Panc1 (cell line): ENCODE results near the gene HIGD1A. TPM values are rescaled to one million over a fixed set of nuclear protein-coding genes. Genes with fewer than 3 reads are reported as not detected.

ENCODE experiments used
- ATAC-seq: fragments of 200-7000 bp; cut with Tn5 transposase; 2 replicates; pipeline ENCODE4 v1.9.1; 2020; ENCODE audit warnings: mild to moderate bottlenecking, moderate library complexity
- BruUV-seq: library from RNA; stranded (reverse); fragments of 400-500 nt; replicated peaks from 2 replicates; lab custom pipeline; 2021; lab: Mats Ljungman, UMichigan
- CTCF ChIA-PET: fragments of 300-600 bp; sonication (Branson Sonifier 250); formaldehyde crosslinking; loops from one replicate; lab custom pipeline; 2022; ENCODE audit warnings: antibody characterized with exemption; lab: Charles Lee
- POLR2A ChIA-PET: fragments of 300-600 bp; sonication (Branson Sonifier 250); formaldehyde crosslinking; loops from one replicate; lab custom pipeline; 2022; ENCODE audit warnings: antibody characterized with exemption; lab: Charles Lee
- DNase-seq: peaks from one replicate; pipeline ENCODE4 v3.0.0-alpha.2; 2010; ENCODE audit warnings: low read depth, low spot score
- H3K27ac ChIP-seq: 2 replicates; pipeline ENCODE4 v1.5.1; 2011; ENCODE audit warnings: mild to moderate bottlenecking, low read length, inconsistent platforms
- H3K27me3 ChIP-seq: fragments of 200-500 bp; sonication (Bioruptor generic); 2 replicates; pipeline ENCODE4 v1.6.0; 2014; ENCODE audit warnings: low read length, inconsistent platforms; ENCODE audit not compliant: control insufficient read depth, insufficient read depth
- H3K36me3 ChIP-seq: fragments of 200-500 bp; sonication (Bioruptor generic); 2 replicates; pipeline ENCODE4 v1.5.1; 2014; ENCODE audit warnings: inconsistent platforms, mild to moderate bottlenecking, low read length, moderate library complexity; ENCODE audit not compliant: control insufficient read depth, insufficient read depth
- H3K4me1 ChIP-seq: 2 replicates; pipeline ENCODE4 v1.5.1; 2011; ENCODE audit warnings: inconsistent platforms, mild to moderate bottlenecking, low read length, moderate library complexity; ENCODE audit not compliant: control insufficient read depth, insufficient read depth
- H3K4me3 ChIP-seq, 2 experiments: 2 replicates each; pipeline ENCODE4 v1.5.1; 2011 to 2012; ENCODE audit warnings: low read depth in 2 of 2, low read length in 2 of 2, mild to moderate bottlenecking in 2 of 2, inconsistent platforms in 1 of 2, moderate library complexity in 1 of 2
- H3K9me3 ChIP-seq: fragments of 200-500 bp; sonication (Bioruptor generic); 2 replicates; pipeline ENCODE4 v1.5.1; 2014; ENCODE audit warnings: low read depth, mild to moderate bottlenecking, inconsistent platforms, low read length, moderate library complexity; ENCODE audit not compliant: control insufficient read depth, insufficient read depth
- POLR2AphosphoS5 ChIP-seq: IDR thresholded peaks from 2 replicates; pipeline ENCODE4 v1.6.1; 2012; ENCODE audit warnings: mild to moderate bottlenecking, low read depth, low read length, moderate library complexity
- REST ChIP-seq, 2 experiments: IDR thresholded peaks; 2 replicates each; pipeline ENCODE4 v1.6.1; 2011 to 2012; ENCODE audit warnings: low read depth in 2 of 2, control low read depth in 1 of 2, low read length in 1 of 2, mild to moderate bottlenecking in 1 of 2, moderate library complexity in 1 of 2; ENCODE audit not compliant: insufficient read depth in 1 of 2
- SIN3A ChIP-seq: IDR thresholded peaks from 2 replicates; pipeline ENCODE4 v1.6.1; 2012; ENCODE audit warnings: low read depth, mild to moderate bottlenecking, low read length, moderate library complexity, borderline replicate concordance; ENCODE audit not compliant: insufficient read depth
- TCF7L2 ChIP-seq: IDR thresholded peaks from 2 replicates; pipeline ENCODE4 v1.6.1; 2011; ENCODE audit warnings: mild to moderate bottlenecking, low read depth, low read length, inconsistent platforms
- in situ Hi-C: cut with HindIII; loops from 2 replicates; pipeline ENCODE4 v1.10.0; 2016; ENCODE audit warnings: low sequenced_read_pairs, low pct_unique_long_range_greater_than_20kb
- intact Hi-C: fragments of 100-400 bp; cut with micrococcal nuclease; formaldehyde crosslinking; loops from one replicate; pipeline ENCODE4 v1.10.0; 2022; ENCODE audit not compliant: unreplicated experiment
- total RNA-seq: library from RNA; stranded (reverse); gene quantifications from one replicate; pipeline ENCODE4 v1.2.1, GENCODE V29; 2021; ENCODE audit not compliant: unreplicated experiment
- TF ChIP-seq, protein P1 (sequence below): fragments of 450-650 bp; IDR thresholded peaks from 2 replicates; pipeline ENCODE4 v1.5.1; 2017; ENCODE audit warnings: mild to moderate bottlenecking

The HIGD1A gene
- total RNA-seq, 1 experiment from 2014 or later, result 74.6 TPM

GRCh38 chr3:42753757-42754156 lies 50.5 kb downstream of the HIGD1A start:
- Histone ChIP-seq H3K4me1 (no peaks in the 10 kb centered on the region), H3K4me3 (no peak overlapping the region), H3K36me3 (no peaks in the 10 kb centered on the region), H3K9me3 (no peaks in the 10 kb centered on the region), H3K27ac (no peak overlapping the region), H3K27me3 (no peaks in the 10 kb centered on the region)
- TF ChIP-seq, protein P1, sequence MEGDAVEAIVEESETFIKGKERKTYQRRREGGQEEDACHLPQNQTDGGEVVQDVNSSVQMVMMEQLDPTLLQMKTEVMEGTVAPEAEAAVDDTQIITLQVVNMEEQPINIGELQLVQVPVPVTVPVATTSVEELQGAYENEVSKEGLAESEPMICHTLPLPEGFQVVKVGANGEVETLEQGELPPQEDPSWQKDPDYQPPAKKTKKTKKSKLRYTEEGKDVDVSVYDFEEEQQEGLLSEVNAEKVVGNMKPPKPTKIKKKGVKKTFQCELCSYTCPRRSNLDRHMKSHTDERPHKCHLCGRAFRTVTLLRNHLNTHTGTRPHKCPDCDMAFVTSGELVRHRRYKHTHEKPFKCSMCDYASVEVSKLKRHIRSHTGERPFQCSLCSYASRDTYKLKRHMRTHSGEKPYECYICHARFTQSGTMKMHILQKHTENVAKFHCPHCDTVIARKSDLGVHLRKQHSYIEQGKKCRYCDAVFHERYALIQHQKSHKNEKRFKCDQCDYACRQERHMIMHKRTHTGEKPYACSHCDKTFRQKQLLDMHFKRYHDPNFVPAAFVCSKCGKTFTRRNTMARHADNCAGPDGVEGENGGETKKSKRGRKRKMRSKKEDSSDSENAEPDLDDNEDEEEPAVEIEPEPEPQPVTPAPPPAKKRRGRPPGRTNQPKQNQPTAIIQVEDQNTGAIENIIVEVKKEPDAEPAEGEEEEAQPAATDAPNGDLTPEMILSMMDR, result no peak
- TF ChIP-seq POLR2AphosphoS5 (no peak), SIN3A (no peak), REST (IDR thresholded peaks at IDR 0.05; ENCODE audit: insufficient read depth in 1 of 2, low read depth in 2 of 2, low read length in 1 of 2) (no peak)
- BruUV-seq, result no TSS peak
- ChIA-PET CTCF (no interaction called here), POLR2A (no interaction called here)
- DNase-seq (no peak), ATAC-seq (no peak)
- in situ Hi-C loops (no loop called here), intact Hi-C loops (no loop called here)

DNA sequence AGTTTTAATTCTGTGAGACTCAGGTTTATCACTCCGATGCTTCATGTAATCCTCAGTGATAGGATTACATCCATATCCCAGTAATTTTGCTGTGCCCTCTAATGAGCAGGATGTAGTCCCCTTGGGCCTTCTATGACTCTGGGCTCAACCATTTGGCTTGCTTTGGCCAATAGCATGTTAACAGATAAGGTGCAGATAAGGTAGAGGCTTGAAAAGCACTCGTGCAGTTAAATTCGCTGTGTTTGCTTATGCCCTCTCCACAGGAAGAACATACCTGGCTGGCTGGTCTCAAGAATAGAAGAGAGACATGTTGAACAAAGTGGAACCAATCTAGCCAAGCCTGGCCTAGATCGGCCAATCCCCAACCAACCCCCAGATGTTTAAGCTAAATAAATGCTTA lies 51.3 kb downstream of the HIGD1A start:
- Histone ChIP-seq H3K4me3 (no peak overlapping the region), H3K27ac (no peak overlapping the region), H3K36me3 (no peaks in the 10 kb centered on the region), H3K27me3 (no peaks in the 10 kb centered on the region), H3K9me3 (no peaks in the 10 kb centered on the region), H3K4me1 (no peaks in the 10 kb centered on the region)
- TF ChIP-seq REST (IDR thresholded peaks at IDR 0.05; ENCODE audit: insufficient read depth in 1 of 2, low read depth in 2 of 2, low read length in 1 of 2), result no peak
- no peak for TF ChIP-seq TCF7L2
- ATAC-seq (no peak), DNase-seq (no peak)
- ChIA-PET CTCF (no interaction called here), POLR2A (no interaction called here)
- in situ Hi-C loops, result no loop called here
- intact Hi-C loops, result no loop called here
- no TSS peak for BruUV-seq
